HG03280 (cell line): ENCODE data around the gene XPO4.

Experiments
- ATAC-seq: cut with Tn5 transposase; IDR thresholded peaks from one replicate; pipeline ENCODE4 v1.9.1; 2021; ENCODE audit warnings: mild to moderate bottlenecking, moderate library complexity; ENCODE audit not compliant: unreplicated experiment

The XPO4 gene

GRCh38 chr13:20729633-20730585 lies 172.6 kb downstream of the XPO4 start:
- no peak for ATAC-seq

DNA sequence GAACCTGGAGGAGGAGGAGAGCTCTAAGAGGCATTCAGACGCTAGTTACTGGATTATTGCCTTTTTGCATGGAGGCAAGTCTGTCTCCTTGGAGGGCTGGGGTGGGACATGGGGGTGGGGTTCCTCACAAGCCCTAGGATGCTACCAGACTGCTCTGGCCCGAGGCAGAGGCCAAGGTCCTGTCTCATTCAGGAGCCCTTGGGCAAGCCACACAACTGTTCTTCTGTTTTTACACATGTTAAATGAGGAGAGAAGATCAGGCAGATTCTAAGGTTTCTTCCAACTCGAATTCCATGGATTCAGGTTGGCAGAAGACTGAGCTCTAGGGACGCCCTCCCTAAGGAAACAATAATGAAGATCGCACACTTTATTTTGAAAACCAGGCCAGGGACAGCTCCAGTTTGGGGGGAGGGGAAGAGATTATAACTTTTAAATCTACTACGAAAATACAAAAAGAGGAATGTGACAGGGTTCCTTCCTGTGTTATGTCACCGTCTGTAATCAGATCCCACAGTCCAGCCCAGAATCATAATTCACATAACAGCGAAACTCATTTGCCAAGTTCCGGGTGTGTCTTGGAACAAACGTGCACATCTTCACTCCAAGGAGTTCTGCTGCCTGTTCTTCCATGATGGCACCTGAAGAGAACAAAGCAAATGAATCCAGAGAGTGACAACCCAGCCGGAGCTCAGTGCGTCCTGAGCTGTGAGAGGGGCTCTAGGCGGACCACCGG lies 173.8 kb downstream of the XPO4 start:
- no peak for ATAC-seq

DNA sequence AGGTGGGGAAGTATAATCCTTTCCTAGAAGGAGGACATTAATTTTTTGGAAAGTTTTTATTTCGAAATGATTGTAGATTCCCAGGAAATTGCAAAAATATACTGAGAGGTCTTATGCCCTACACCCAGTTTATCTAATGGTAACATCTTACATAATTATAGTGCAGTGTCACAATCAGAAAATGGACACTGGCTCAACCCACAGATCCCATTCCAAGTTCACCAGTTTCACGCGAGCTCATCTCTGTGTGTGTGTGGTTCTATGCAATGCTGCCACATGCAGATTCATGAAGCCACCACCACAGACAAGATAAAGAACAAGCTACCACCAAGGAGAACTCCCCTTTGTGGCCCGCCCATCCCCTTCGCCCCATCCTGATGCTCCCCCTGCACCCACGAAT lies 174.7 kb downstream of the XPO4 start:
- ATAC-seq = no peak
